GM18526 (cell line): ENCODE results near the gene TUBA4A.

Source experiments
- POLR2A ChIP-seq: IDR thresholded peaks from 3 replicates; pipeline ENCODE4 v1.6.1; 2011; ENCODE audit not compliant: insufficient read length; ENCODE audit errors: extremely low read depth

The TUBA4A gene

DNA sequence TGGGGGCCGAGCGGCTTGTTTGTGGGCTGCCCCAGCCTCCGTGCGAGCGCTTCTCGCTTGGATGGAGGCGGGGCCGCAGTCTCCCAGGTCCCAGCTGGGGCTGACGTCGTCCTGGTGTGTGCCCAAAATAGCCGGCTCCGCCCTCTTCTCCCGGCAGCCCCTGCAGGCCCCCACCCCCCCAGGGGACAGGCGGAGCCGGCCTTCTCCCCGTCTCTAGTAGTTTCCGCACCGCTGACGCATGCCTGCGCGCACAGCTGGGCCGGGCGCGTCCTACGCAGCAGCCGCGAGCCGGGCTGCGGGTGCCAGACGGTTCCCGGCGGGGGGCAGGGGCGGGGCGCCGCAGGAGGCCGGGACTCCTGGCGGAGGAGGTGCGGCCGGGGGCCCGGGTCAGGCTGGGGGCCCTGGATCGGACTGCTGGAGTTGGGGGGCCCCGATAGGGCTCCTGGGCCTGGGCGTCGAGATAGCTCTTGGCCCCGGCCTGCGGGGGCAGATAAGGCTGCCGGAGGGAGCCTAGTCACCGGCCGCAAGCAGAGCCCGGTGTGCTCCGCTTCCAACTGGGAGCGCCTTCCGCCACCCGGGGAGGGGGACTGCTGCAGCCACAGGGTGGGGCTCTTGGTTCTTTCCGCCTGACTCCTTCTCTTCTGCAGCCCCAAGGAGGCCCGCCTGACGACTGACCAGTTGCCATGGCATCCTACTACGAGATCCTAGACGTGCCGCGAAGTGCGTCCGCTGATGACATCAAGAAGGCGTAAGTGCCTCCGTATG is 25.6 kb upstream of the TUBA4A start, which contains the start of gene DNAJB2:
Gene DNAJB2, plus strand, starts transcription at position 216 of the 765 bp plus-strand sequence. Its CDS starts 468 bp downstream, at position 684.
- TF ChIP-seq POLR2A: peak; percentile 82

DNA sequence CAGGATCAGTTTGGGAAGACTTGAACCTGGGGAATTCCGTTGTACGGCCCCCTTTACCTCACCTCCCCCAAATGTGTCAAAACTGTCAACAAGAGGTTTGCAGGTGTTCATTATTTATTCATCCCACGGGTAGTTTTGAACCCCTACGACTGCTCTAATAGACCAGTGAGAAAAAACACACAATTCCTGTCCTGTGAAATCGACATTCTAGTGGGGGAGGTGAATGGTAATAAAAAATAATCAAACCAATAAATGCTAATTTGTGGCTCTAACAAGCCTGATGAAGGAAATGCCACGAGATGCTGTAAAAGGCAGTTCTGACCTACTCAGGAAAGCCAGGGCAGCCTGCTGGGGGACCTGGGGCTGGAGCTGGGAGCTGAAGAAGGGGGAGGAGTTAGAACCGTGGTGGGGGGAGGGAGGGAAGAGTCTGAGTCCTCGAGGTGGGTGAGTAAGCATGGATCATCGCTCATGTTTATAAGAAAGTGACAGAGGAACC is 25.0 kb upstream of the TUBA4A start:
- TF ChIP-seq POLR2A: no peak

- peak; percentile 28 for TF ChIP-seq POLR2A
Observed at GRCh38 chr2:219277703-219278654, 24.3 kb upstream of the TUBA4A start.

DNA sequence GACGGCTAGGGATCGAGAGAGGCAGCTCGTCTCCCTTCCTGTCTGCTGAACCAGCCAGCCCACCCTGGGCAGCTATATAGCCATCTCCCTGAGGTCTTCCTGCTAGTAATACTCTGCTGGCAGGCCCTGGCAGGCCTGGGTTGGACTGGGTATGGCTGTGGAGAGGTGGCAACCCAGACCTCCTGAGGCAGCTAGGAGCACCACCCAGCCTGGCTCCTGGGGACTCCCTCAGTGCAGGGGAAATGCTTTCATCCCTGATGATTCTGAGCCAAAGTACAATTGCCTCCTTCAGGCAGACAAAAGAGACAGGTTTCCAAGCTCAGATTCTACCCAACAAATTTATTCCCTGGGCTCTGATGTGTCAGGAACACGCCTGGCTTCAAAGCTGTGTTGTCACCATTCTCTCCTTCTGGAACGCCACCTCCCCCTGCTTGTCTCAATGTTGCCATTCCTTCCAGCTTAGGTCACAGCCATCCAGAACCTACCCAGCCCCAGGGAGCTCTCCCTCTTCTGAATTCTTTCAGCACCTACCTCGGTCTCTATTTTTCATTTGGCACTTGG is 20.7 kb upstream of the TUBA4A start:
- TF ChIP-seq POLR2A: no peak

- no peak for TF ChIP-seq POLR2A
Observed at GRCh38 chr2:219273937-219274336, 20.2 kb upstream of the TUBA4A start.

DNA sequence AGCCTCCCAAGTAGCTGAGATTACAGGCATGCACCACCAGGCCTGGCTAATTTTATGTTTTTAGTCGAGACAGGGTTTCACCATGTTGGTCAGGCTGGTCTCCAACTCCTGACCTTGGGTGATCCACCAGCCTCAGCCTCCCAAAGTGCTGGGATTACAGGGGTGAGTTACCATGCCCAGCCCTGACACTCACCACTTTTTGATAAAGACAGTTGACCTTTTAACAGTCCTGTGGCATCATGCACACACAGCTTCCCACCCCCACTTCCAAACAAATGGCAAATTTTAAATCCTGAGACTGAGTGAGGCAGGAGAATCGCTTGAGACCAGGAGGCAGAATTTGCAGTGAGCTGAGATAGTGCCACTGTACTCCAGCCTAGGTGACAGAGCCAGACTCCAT is 19.3 kb upstream of the TUBA4A start:
- TF ChIP-seq POLR2A: no peak

DNA sequence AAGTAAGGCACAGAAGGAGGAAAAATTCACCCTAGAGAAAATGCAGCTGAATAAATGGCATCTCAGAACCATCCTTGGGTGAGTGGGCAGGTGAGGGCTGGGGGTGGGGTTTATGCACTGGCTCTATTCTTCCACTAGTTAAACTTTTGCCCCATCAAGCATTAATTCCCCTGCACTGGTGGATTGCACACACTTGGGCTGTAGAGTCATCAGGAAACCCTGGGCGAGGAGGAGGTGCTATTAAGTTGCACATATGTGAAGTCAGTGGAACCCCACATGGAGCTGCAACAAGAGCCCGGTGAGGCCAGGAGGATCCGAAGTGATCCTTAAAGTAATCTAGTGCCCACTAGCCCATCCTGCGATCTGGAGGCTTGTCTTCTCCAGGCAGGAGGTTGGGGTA is 18.6 kb upstream of the TUBA4A start:
- no peak for TF ChIP-seq POLR2A

- TF ChIP-seq POLR2A: no peak
Observed at GRCh38 chr2:219271021-219271420, 17.3 kb upstream of the TUBA4A start.

GRCh38 chr2:219270055-219270372 is 16.3 kb upstream of the TUBA4A start:
- no peak for TF ChIP-seq POLR2A

DNA sequence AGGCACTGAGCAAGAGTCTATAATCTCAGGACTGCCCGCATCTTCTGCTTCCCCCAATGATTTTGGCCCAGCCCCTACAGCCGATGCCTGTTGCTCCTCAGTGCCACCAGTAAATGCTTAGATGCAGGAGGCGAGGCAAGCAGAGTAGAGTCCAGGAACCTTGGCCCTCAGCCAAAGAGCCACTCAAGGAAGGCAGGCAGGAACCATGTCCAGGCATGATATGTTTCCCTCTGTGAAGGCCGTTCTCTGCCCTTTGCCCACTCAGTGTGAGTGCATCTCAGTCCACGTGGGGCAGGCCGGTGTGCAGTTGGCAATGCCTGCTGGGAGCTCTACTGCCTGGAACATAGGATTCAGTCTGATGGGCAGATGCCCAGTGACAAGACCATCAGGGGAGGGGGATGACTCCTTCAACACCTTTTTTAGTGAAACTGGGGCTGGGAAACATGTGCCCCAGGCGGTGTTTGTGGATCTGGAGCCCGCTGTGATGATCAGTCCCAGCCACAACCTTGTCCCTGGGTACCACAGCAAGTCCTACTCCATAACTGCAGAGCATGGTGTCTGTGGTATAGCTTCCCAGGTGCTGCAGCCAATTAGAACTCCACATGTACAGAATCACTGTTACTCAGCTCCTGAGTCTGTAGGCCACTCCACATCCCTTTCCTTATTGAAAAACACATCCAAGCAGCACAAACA is 15.8 kb upstream of the TUBA4A start:
- TF ChIP-seq POLR2A: no peak

DNA sequence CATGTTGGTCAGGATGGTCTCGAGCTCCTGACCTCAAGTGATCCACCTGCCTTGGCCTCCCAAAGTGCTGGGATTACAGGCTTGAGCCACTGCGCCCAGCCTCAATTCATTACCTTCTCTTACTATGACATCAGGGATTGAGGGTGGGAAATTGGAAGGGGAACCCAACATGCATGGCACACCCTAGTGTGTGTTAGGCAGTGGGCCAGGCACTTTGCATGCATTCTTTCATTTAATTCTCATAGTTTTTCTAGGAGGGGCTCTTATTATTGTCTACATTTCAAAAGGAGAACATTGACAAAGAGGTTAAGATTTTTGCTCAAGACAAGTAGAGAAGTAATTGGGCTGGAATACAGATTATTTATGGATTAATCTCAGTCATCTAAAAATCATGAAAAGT is 14.6 kb upstream of the TUBA4A start:
- TF ChIP-seq POLR2A: no peak

GRCh38 chr2:219266886-219267285 is 13.2 kb upstream of the TUBA4A start:
- TF ChIP-seq POLR2A: no peak

DNA sequence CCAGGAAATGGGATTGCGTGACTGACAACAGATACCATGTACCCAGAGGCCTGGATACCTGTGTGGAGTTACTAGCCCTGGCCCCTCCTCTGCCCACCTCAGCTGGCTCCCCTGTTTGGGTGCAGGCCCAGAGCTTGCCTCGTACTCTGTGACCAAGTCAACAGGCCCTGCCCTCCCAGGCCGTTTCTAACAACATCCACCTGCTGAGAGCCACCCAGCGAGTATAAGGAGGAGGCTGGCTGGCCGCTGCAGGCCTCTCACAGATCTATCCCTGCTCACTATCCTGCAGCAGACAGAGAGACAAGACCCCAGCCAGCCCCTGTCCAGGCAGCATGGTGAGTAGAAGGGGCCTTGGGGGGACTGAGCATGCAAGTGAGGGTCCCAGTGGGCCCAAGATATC is 12.5 kb upstream of the TUBA4A start:
- TF ChIP-seq POLR2A: no peak

DNA sequence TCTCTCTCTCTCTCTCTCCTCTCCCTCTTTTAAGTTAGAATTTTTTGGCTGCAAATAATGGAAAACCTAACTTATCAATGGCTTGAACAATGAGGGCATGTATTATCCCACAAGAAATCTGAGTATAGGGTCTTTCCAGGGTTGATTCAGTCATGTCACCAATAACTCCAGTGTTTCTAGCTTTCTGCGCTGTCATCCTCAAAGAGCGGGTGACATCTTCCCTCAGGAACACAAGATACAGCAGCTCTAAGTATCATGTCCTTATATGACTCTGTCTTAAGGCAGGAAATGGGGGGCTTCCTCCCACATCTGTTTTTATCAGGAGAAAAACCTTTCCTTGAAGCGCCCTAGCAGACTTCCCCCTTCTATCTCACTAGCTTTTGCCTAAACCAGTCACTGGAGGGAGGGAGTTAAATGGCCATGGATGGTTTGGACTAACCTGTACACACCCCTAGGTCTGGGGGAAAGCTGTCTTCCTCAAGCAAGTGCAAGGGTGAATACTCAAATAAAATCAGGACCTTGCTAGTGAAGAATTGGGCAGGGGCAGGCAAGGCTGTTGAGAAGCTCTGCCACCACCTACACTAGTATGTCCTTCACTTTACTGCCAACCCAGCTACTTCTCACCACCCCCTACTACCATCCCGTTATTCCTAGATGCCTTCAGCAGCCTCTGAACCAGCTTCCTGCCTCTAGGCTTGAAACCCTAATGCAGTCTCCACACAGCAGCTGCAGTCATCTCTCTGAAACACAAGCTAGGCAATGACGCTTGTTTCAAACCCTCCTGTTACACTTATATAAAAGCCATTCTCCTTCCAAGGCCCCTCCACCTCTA is 7.5 kb upstream of the TUBA4A start:
- no peak for TF ChIP-seq POLR2A
